NCI-H2107 (cell line): ENCODE results near the gene ATP8B1.
"Not testable (repeated sequence)": the region's sequence is repeated elsewhere in the genome, so short reads cannot be mapped to it uniquely, and the experiment has no call there.

ENCODE experiments used
- DNase-seq: peaks from one replicate; lab custom pipeline; 2025; lab: John Stamatoyannopoulos, UW

Gene ATP8B1

DNA sequence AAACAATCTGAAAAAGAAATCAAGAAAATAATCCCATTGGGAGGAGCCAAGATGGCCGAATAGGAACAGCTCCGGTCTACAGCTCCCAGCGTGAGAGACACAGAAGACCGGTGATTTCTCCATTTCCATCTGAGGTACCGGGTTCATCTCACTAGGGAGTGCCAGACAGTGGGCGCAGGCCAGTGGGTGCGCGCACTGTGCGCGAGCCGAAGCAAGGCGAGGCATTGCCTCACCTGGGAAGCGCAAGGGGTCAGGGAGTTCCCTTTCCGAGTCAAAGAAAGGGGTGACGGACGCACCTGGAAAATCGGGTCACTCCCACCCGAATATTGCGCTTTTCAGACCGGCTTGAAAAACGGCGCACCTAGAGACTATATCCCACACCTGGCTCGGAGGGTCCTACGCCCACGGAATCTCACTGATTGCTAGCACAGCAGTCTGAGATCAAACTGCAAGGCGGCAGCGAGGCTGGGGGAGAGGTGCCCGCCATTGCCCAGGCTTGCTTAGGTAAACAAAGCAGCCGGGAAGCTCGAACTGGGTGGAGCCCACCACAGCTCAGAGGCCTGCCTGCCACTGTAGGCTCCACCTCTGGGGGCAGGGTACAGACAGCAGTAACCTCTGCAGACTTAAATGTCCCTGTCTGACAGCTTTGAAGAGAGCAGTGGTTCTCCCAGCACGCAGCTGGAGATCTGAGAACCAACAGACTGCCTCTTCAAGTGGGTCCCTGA lies 83.7 kb downstream of the ATP8B1 start:
- DNase-seq, result not testable (repeated sequence)

DNA sequence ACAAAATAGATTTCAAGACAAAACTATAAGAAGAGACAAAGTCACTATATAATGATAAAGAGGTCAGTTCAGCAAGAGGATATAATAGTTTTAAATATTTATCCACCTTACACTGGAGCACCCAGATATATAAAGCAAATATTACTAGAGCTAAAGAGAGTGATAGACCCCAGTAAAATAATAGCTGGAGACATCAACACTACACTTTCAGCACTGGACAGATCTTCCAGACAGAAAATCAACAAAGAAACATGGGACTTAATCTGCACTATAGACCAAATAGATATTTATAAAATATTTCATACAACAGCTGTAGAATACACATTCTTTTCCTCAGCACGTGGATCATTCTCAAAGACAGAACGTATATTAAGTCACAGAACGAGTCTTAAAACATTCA lies 86.6 kb downstream of the ATP8B1 start:
- DNase-seq, result no peak

DNA sequence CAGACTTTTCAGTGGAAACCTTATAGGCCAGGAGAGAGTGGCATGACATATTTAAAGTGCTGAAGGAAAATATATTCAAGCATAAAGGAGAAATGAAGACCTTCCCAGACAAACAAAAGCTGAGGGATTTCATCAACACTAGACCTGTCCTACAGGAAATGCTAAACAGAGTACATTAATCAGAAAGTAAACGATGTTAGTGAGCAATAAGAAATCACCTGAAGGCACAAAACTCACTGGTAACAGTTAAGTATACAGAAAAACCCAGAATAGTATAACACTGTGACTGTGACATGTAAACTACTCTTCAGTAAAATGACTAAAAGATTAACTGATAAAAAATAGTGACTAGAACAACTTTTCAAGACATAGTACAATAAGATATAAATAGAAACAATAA lies 87.4 kb downstream of the ATP8B1 start:
- DNase-seq, result no peak

DNA sequence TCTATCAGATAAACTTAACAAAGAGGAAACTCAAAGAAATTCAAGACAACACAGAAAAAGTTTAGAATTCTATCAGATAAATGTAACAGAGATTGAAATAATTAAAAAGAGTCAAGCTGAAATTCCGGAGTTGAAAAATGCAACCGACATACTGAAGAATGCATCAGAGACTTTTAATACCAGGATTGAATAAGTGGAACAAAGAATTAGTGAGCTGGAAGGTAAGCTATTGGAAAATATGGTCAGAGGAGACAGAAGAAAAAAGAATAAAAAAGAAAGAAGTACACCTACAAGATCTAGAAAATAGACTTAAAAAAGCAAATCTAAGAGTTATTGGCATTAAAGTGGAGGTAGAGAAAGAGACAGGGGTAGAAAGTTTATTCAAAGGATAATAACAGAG lies 88.0 kb downstream of the ATP8B1 start:
- no peak for DNase-seq

DNA sequence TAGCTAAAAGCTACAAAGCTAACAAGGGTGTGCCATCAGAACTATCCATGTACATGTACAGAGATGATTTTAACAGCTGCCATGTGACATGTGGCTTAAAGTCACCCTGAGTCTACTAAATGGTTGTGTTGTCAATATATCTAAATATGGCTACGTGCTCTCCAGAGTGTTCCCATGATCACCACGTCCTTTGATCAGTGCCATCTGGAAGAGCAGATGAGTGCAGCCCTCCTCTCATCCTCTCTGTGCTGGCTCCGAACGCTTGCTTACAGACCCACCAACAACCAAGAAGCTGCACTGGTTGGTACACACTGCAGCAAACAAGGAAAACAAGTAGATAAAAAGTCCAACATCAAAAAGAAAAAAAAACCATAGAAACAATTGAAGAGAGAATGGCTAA lies 92.9 kb downstream of the ATP8B1 start:
- no peak for DNase-seq

DNA sequence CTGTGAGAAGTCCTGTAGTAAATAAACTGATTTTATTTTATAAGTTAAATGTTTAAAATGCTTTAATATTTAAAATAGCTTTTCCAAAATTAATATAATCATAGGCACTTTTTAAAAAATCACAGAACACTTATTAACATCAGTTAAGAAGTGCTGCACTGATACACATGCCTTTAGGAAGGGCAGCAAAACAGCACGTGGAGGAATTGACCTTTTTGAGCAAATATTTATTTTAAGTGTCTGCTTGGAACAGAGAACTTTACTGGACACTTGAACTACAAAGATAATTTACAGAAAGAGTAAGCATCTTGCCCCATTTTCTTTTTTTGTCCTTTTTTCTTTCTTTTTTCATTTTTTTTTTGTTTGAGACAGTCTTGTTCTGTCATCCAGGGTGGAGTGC lies 93.8 kb downstream of the ATP8B1 start:
- no peak for DNase-seq

DNA sequence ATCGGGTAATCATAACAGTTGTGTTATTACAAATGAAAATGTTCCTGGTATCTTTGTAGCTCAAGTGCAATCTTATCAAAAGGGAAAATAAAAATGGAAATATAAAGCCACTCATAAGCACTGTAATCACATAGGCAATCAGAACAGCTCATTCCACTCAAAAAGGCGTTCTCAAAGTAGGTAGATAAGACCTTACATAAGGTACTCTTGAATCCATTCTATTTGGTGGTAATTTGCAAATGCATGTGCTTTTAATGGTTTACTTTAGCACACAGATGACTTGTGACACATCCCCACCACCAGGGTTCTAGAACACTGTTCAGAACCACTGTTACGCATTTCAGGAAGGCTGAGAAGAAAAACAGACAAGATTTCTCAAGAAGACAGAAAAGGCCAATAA lies 94.8 kb downstream of the ATP8B1 start:
- DNase-seq, result no peak

DNA sequence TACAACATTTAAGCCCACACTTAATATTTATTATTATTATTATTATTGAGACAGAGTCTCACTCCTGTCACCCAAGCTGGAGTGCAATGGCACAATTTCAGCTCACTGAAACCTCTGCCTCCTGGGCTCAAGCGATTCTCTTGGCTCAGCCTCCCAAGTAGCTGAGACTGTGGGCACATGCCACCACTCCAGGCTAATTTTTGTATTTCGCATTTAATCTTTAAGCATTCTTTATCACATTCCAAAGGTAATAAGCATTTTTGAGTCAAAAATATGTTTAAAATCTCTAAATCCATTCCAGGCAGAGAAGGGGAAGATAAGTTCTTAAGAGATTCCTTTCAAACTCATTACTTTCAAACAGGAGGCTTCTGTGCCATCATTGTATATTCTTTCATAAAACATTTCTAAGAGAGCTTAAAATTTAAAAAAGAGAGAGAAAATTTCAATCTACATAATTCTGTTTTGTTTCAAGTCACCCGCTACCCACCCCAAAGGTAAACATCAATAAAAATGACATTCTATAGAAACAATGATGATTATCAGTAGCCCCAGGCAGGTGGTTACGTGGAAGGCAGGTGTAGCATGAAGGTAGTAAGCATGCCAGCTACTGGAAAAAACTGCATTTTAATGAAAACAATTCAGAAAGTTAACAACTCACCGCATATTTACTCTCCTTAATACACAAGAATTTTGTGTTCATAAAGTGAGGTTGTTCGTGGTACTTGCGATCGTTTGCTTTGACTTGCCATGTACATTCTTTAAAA lies 97.1 kb downstream of the ATP8B1 start:
- no peak for DNase-seq

DNA sequence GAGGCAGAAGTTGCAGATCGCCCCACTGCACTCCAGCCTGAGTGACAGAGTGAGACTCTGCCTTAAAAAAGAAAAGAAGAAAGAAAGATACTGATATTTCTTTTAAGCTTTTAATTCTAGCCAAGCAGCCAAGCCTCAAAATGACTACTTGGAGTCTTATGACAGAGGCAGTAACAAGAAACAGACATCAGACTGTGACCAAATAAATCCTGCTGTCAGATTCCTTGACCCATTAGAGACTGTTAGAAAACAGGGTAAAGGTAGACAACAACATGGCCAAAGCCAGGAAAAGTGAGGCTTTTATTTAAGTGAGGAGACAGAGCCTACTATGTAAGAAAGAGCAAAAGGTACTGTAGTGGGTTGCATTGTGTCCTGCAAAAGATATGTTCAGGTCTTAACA lies 98.1 kb downstream of the ATP8B1 start:
- DNase-seq, result no peak

DNA sequence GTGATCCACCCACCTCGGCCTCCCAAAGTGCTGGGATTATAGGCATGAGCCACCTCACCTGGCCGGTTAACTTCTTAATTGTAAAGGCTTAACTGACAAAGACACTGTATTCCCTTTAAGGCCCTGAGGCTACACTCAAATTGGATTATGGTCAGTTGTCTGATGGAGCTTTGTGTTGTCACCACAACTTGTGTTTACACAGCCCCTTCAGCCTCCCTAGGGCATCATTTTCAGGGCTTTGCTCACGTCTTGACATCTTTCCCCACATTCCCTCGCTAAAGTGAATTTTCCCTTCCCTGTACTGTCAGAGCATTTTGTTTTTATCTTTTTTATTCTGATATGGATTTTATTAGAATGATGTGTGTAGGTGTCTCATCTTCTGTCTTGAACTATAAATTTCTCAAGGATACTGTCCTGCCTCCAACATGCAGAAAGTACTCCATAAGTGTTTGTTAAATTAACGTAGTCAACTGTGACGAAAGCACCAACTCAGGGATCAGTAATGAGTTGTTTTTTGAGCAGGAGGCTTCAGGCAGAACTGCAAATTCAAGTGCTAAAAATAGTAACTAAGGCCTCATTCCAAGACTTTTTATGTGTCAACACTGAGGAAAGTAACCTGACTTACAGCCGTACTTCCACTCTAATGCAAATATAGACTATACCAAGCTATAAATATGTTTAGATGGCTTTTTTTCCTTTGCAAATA lies 104.4 kb downstream of the ATP8B1 start:
- no peak for DNase-seq

DNA sequence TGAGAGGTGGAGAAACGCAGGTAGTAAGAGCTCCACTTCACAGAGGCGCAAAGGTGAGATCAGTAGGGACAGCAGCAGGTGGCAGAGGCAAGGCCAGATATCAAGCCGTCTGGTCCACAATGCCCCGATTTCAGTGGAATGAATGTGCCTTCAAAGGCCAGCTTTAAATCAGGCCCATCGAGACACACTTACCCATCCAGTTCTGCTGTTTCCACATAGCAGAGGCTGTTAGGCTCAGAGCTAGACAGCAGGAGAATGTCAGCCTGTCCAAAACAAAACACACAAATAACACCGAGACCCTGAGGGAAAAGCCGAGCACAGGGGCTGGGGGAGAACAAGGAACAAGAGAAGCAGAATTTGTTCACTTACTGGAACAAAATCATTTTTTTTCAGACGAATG lies 105.7 kb downstream of the ATP8B1 start:
- no peak for DNase-seq

DNA sequence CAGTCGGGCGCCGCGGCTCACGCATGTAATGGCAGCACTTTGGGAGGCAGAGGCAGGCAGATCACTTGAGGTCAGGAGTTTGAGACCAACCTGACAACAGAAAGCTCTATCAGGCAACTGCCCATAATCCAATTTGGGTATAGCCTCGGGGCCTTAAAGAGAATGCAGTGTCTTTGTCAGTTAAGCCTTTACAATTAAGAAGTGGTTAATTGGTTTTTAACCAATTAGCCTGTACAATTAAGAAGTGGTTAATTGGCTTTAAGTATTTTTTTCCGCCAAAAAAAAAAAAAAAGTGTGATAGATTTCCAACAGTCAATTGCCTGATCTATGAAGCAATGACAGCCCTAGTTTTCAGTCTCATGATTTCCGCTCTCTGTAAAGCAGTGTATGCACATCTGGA lies 106.8 kb downstream of the ATP8B1 start:
- DNase-seq, result no peak

DNA sequence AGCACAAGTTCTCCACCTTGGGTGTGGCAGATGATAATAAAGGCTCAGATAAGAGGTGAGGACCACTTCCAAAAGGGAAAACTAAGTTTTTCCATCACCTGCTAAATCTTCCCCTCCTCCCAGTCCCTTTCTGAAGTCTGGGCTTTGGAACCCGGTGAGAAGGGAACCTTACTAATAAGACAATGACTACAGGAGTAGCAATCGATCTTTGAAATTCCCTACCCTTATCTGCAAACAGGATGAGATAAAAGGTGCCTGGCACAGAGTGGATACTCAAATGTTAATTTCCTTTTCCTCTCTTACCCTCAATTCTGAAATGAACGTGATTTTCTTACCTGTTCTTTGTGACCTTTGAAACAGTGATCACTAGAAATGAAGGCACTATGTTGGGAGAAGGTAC lies 111.8 kb downstream of the ATP8B1 start:
- no peak for DNase-seq

DNA sequence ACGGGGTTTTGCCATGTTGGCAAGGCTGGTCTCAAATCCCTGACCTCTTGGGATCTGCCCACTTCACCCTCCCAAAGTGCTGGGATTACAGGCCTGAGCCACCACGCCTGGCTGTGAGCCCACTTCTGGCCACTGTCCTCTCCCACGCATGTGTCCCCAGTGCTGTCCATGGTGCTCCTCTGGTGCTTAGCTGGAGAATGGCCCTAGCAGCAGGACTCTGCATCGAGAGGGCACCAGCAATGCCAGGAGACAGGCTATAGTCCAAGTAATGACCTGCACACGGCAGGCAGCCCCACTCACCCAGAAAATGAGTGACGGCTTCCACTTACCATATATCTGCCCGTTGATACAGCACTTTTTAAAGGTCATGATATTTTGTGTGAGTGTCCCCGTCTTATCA lies 115.1 kb downstream of the ATP8B1 start:
- no peak for DNase-seq

DNA sequence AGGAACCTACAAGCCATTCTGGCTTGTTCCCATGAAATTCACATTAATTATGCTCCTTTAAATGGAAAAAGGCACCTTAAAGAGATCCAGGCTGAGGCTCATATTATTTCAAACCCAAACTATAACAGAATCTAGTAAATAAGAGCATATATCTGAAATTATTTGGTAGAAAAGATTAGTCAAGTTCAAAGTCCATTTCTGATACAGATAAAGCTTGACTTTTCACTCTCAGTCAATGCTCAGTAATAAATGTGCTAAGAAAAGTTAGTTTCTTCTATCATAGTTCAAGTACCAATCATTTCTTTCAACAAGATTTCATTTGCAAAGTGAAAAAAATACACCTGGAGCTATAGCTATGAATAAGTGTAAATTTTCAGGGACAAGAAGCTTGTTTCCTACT lies 119.6 kb downstream of the ATP8B1 start:
- DNase-seq, result no peak

DNA sequence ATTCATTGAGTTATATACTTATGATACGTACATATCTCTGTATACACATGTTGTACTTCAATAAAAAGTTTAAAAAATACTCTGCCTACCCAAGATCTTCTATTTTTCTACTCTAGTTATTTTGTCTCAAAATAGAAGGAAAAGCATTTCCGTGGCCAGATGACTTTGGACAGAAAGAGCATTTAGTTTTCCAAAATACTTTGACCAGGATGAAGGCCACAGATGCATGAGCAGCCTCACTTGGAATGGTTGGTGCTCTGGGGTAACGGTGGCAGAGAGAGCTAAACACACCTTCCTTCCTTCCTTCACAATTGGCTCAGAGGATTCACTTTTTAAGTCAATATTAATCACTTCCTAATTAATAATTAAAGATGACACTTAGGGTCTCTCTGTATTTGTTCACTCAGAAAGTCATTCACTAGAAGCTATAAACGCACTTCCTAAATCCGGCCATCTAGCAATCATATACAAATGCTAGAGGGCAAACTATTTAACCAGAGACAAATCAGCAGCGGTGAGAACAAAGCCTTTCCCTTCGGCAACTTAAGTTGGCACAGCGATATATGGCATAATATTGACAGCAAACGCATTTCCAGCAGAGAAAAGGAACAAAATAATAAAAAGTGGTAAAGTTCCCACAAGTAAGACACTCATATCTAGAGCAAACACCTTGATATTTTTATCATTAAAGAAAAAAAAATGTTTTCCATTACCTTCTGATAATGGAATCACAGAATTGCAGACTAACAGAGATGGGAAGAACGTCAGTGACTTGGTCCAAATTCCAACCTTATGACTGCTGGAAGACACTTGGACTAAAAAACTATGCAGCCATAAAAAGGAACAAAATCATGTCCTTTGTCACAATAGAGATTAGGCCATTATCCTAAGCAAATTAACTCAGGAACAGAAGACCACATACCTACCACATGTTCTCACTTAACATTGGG lies 125.6 kb downstream of the ATP8B1 start:
- no peak for DNase-seq

DNA sequence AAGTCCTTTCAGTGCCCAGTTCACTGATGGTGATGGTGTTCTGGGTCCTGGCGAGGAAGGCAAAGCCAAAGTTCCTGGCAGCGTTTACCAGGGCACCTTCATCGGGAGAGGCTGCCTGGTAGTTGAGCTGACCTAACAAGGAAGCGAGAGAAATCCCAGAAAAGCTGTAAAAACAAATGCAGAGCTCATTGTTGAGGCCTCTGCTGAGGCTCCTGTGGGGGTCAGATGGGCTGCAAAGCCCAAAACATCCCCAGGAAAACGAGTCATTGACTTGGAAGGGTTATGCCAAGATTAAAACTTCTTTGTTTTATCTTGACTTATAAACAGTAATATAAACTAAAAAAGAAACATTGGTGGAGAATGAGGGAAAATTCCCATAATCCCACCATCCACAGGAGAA lies 128.2 kb downstream of the ATP8B1 start:
- DNase-seq, result no peak

DNA sequence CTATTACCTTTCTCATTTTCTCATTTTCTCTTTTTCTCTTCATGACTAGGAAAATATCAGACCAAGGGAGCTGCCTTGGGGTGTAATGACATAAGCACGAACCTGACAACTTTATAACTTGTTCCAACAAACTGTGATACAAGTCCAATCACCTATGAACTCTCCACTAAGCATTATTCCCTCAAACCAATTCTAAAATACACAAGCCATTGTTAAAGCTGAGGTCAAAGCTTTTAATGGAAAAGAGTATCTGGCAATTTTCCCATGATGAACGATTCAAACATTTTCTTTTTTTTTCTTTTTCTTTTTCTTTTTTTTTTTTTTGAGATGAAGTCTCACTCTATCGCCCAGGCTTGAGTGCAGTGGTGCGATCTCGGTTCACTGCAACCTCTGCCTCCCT lies 133.1 kb downstream of the ATP8B1 start:
- DNase-seq, result no peak

DNA sequence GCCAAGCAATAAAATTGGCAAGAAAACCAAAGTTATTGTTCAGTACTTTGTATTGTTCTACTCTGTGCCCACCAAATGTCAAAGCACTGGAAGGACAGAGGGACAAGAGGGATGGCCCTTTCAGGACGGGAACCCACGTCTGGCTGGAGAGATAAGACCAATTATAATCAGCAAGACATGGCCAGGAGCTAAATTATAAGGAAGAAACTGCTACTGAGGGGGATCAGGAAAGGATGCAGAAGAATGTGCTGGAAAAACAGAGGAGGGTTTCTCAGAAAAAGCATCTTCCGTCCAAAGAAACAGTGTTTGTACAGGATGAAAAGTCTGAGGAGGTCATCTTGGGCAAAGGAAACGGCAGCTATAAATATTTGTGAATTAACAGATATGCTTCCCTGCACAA lies 135.1 kb downstream of the ATP8B1 start:
- DNase-seq, result no peak

DNA sequence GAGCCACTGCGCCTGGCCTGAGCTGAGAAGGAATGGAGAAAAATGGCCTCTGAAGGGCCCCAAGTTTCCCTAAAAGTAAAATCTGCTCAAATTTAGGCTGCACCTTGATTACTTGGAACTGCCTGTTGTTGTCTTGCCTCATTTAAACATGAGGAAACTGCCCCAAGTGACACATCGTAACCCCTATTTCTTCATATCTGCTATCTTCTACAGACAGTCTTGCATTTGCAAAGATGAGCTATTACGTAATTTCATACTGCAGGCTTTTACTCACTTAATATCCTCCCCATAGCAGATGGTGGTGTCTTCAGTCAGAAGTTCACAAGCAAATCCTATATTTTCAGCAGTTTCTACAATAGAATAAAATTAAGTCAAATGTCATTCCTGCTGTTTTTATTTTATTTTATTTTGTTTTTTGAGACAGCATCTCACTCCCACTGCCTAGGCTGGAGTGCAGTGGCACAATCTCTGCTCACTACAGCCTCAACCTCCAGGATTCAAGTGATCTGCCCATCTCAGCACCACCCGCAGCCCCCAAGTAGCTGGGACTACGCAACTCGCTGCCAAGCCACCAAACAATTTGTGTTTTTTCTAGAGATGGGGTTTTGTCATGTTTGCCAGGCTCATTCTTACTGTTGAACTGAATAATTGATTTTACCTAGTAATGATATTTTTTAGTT lies 136.2 kb downstream of the ATP8B1 start:
- DNase-seq, result no peak

DNA sequence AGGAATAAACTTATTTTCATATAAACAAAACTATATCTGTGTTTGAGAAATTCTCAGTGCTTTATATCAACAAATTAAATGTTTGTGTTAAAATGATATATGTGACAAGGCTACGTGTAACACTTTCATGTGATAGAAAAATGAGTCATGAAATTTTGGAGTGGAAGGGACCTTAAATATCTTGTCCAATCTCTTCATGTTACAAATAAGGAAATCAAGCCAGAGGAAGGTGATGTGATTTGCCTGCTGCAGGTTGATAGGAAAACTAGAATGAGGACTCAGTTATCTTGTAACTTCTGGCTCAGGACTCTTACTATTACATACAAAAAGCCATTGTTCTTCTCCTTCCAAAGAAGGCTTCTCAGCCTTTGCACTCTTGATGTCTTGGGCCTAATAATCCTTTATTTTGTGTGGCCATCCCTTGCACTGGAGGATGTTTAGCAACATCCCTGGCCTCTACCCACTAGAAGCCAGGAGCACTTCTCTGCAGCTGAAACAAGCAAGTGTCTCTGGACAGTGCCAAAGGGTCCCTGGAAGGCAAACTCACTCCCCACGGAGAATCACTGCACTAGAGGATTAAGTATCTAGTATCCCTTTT lies 138.4 kb downstream of the ATP8B1 start:
- no peak for DNase-seq
